ENCODE data around the gene PPP2R3B. TPM values are rescaled to one million over a fixed set of nuclear protein-coding genes. Genes with fewer than 3 reads are reported as not detected.
A peak's percentile ranks its signal among the peaks of the same experiment; 100 is the strongest.

PPP2R3B gene
- total and polyA plus RNA-seq, 2 of the 4 experiments (the other 2 are of a cell fraction), result 13.2 to 13.3 TPM

- Histone ChIP-seq H3K79me1 (ENCODE audit: low read depth in 1 of 2, low read length in 2 of 2) (no peaks in the 10 kb centered on the region; a peak in 1 of 4 replicates), H2AK5ac (ENCODE audit: low read depth, low read length) (no peak overlapping the region; the same call in 1 of the 2 replicates), H4K5ac (ENCODE audit: low read depth, low read length) (no peak overlapping the region), H3K9me3 (ENCODE audit: control insufficient read depth, insufficient read depth, low read length) (peaks cover 2% of the 10 kb centered on the region; the same call in 1 of the 2 replicates), H2AK9ac (replicated peaks; ENCODE audit: low read depth, low read length, poor library complexity) (no peak overlapping the region), H3K36me3 (ENCODE audit: control insufficient read depth, insufficient read depth, low read length) (no peaks in the 10 kb centered on the region), H3K4me2 (ENCODE audit: low read depth, low read length) (no peak overlapping the region), H3K56ac (ENCODE audit: extremely low read depth, insufficient read depth, low read length) (no peak overlapping the region), H2AFZ (replicated peaks; ENCODE audit: low read length, poor library complexity) (peak overlapping the region; percentile 74), H3K18ac (ENCODE audit: low read depth, low read length) (no peak overlapping the region), H3K9me1 (ENCODE audit: insufficient read depth, low read length) (no peaks in the 10 kb centered on the region), H4K8ac (ENCODE audit: low read depth in 2 of 2, low read length in 2 of 2) (no peak overlapping the region), H4K20me1 (ENCODE audit: insufficient read depth, low read length) (peaks cover 13% of the 10 kb centered on the region), H4K91ac (ENCODE audit: insufficient read depth, low read depth, low read length) (no peak overlapping the region), H3K4me1 (ENCODE audit: control insufficient read depth, insufficient read depth, low read length) (peaks cover 3% of the 10 kb centered on the region), H3K27me3 (ENCODE audit: control insufficient read depth, insufficient read depth, low read length) (no peaks in the 10 kb centered on the region; the same call in 1 of the 2 replicates), H3K23ac (ENCODE audit: low read depth, low read length) (no peak overlapping the region), H3K9ac (ENCODE audit: low read depth, low read length) (no peak overlapping the region), H3K4me3 (ENCODE audit: insufficient read depth, low read depth, low read length) (no peak overlapping the region), H2BK20ac (ENCODE audit: low read depth, low read length) (no peak overlapping the region), H2BK15ac (ENCODE audit: low read depth, low read length) (no peak overlapping the region), H2BK120ac (ENCODE audit: low read depth, low read length) (no peak overlapping the region), H3K14ac (replicated peaks; ENCODE audit: low read depth, low read length) (no peak overlapping the region), H3K27ac (ENCODE audit: insufficient read depth, low read length) (no peak overlapping the region), H3K4ac (ENCODE audit: low read depth, low read length) (no peak overlapping the region), H2BK5ac (ENCODE audit: low read depth, low read length, poor library complexity, severe bottlenecking) (no peak overlapping the region)
- TF ChIP-seq MXI1 (IDR thresholded peaks at IDR 0.05; ENCODE audit: borderline replicate concordance, low read depth, low read length) (no peak), MAFK (IDR thresholded peaks at IDR 0.05; ENCODE audit: low read depth, low read length) (peak; percentile 33; the same call in 1 of the 2 replicates)
- in situ Hi-C loops (cut with MboI; ENCODE audit: low sequenced_read_pairs), result no loop called here
- DNase-seq, result peak; percentile 52
- intact Hi-C loops (cut with micrococcal nuclease), result no loop called here
- peak; percentile 24 for ATAC-seq (ENCODE audit: low read depth)
- CTCF ChIA-PET, result no interaction called here
- 67% methylated on average over 4 of the region's 25 CpGs; no CpG with 5 or more reads in 1 of the 2 experiments for WGBS, 2 experiments (ENCODE audit: extremely low coverage in 2 of 2, insufficient read length in 1 of 2)
- dilution Hi-C loops (cut with HindIII; ENCODE audit: low sequenced_read_pairs, unreplicated experiment), result no loop called here
- POLR2A ChIA-PET (ENCODE audit: unreplicated experiment), result no interaction called here
- no TSS peak for BruUV-seq (replicated peaks)
These were observed 17.7 kb downstream of the PPP2R3B start for GRCh38 chrX:368811-369562.
